Measurements from ENCODE around the gene YBEY.

The YBEY gene

DNA sequence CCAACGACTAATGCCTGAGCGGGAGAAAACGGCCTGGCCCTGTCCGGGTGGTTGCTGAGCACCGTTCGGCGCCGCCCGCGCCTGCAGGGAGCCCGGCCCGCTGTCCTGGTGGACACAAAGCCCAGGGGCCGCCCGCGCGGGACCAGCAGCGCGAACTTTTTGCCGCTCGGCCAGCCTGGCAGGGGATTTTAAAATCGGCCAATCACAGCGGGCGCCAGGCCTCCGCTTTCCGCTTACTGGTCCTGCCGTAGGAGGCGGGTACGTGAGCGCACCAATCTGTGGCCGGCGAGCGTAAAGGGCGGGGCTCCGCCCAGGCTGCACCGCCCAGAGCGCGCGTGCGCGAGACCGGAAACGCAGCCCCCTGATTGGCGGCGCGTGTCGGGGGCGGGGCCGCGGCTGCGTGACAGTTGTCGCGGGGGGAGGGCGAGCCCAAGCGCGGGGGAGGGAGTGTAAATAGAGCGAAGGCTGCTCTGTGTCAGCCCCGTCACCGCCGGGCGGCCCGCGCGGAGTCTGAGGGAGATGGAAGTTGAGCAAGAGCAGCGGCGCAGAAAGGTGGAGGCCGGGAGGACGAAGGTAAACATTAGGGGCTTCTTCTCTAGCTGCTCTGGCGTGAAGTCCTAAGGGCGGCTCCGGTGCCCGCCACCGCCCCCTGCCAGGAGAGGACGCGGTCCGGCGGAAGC is 37.7 kb downstream of the YBEY start, which contains the start of the genes C21orf58 and PCNT:
Gene C21orf58, minus strand, starts transcription at position 161 of the 680 bp plus-strand sequence. CDS start 1,132 bp downstream, outside the sequence.
Gene PCNT, plus strand, starts transcription at position 447 of the 680 bp plus-strand sequence. Its CDS starts 73 bp downstream, at position 520.
- H3K4me1 ChIP-seq (ENCODE audit: control insufficient read depth, insufficient read depth, low read depth, low read length) = peaks cover 11% of the 10 kb centered on the region
- H3K9me3 ChIP-seq (ENCODE audit: control insufficient read depth, low read length) = no peaks in the 10 kb centered on the region
- peak within 1 kb of the TSS; percentile 92 for H3K9ac ChIP-seq (ENCODE audit: low read length)
- no peak within 1 kb of the TSS for H2AK5ac ChIP-seq (ENCODE audit: low read length, severe bottlenecking)
- H2BK15ac ChIP-seq (ENCODE audit: low read depth, poor library complexity, severe bottlenecking) = peak within 1 kb of the TSS; percentile 44
- peak within 1 kb of the TSS; percentile 92 to 98 for H3K4me3 ChIP-seq (ENCODE audit: insufficient read depth in 1 of 2, low read depth in 1 of 2, low read length in 2 of 2)
- H3K4me2 ChIP-seq (ENCODE audit: low read length, poor library complexity, severe bottlenecking) = peak within 1 kb of the TSS; percentile 94
- H3K36me3 ChIP-seq (ENCODE audit: control insufficient read depth in 1 of 2, insufficient read depth in 2 of 2, low read depth in 1 of 2, low read length in 2 of 2) = peaks cover 10 to 16% of the 10 kb centered on the region in 2 experiments
- peak within 1 kb of the TSS in 1 of 2 experiments; percentile 79 for H3K23ac ChIP-seq (ENCODE audit: low read length in 2 of 2)
- H3K27ac ChIP-seq (ENCODE audit: low read length, poor library complexity, severe bottlenecking) = peak within 1 kb of the TSS; percentile 84
- peak within 1 kb of the TSS; percentile 54 for H2AFZ ChIP-seq (ENCODE audit: low read depth, low read length)
- DNase-seq = peak; percentile 97
- H4K91ac ChIP-seq (ENCODE audit: low read length) = peak within 1 kb of the TSS; percentile 64
- peak within 1 kb of the TSS; percentile 58 to 77 for H3K4ac ChIP-seq (ENCODE audit: low read depth in 1 of 2, low read length in 2 of 2)
- H2BK12ac ChIP-seq (ENCODE audit: low read length in 2 of 2) = no peak within 1 kb of the TSS
- H3K79me1 ChIP-seq (replicated peaks; ENCODE audit: low read length, poor library complexity, severe bottlenecking) = peaks cover 25% of the 10 kb centered on the region
- peak within 1 kb of the TSS; percentile 21 for H2BK120ac ChIP-seq (ENCODE audit: low read depth, low read length)
- peak within 1 kb of the TSS; percentile 22 for H2BK5ac ChIP-seq (ENCODE audit: low read depth, low read length, poor library complexity, severe bottlenecking)
- peak within 1 kb of the TSS in 1 of 2 experiments; percentile 73 for H3K14ac ChIP-seq (ENCODE audit: low read length in 2 of 2)
- WGBS = 0% methylated on average over 53 of the region's 76 CpGs
- H3K27me3 ChIP-seq (ENCODE audit: control insufficient read depth in 1 of 2, insufficient read depth in 1 of 2, low read length in 2 of 2) = no peaks in the 10 kb centered on the region
- peak within 1 kb of the TSS; percentile 83 for H4K8ac ChIP-seq (ENCODE audit: low read length)
- H3K18ac ChIP-seq (ENCODE audit: low read depth in 1 of 2, low read length in 2 of 2) = peak within 1 kb of the TSS; percentile 77 to 89

GRCh38 chr21:46324390-46325072 is 38.4 kb downstream of the YBEY start:
- under 1% methylated on average over 74 of the region's 98 CpGs for WGBS
- peak overlapping the region; percentile 44 for H2BK15ac ChIP-seq (ENCODE audit: low read depth, poor library complexity, severe bottlenecking)
- H2BK5ac ChIP-seq (ENCODE audit: low read depth, low read length, poor library complexity, severe bottlenecking) = peak overlapping the region; percentile 22
- H2BK12ac ChIP-seq (ENCODE audit: low read length in 2 of 2) = no peak overlapping the region
- peak overlapping the region; percentile 21 for H2BK120ac ChIP-seq (ENCODE audit: low read depth, low read length)
- H3K36me3 ChIP-seq (ENCODE audit: control insufficient read depth in 1 of 2, insufficient read depth in 2 of 2, low read depth in 1 of 2, low read length in 2 of 2) = peaks cover 13 to 23% of the 10 kb centered on the region in 2 experiments
- H4K8ac ChIP-seq (ENCODE audit: low read length) = peak overlapping the region; percentile 83
- peak overlapping the region; percentile 77 to 89 for H3K18ac ChIP-seq (ENCODE audit: low read depth in 1 of 2, low read length in 2 of 2)
- H4K91ac ChIP-seq (ENCODE audit: low read length) = no peak overlapping the region
- H3K79me1 ChIP-seq (replicated peaks; ENCODE audit: low read length, poor library complexity, severe bottlenecking) = peaks cover 23% of the 10 kb centered on the region
- no peak overlapping the region for H2AK5ac ChIP-seq (ENCODE audit: low read length, severe bottlenecking)
- H3K4ac ChIP-seq (ENCODE audit: low read depth in 1 of 2, low read length in 2 of 2) = peak overlapping the region; percentile 58 to 77
- H3K27me3 ChIP-seq (ENCODE audit: control insufficient read depth in 1 of 2, insufficient read depth in 1 of 2, low read length in 2 of 2) = no peaks in the 10 kb centered on the region
- peaks cover 11% of the 10 kb centered on the region for H3K4me1 ChIP-seq (ENCODE audit: control insufficient read depth, insufficient read depth, low read depth, low read length)
- H3K9me3 ChIP-seq (ENCODE audit: control insufficient read depth, low read length) = no peaks in the 10 kb centered on the region
- peak overlapping the region; percentile 49 for H3K27ac ChIP-seq (ENCODE audit: low read length, poor library complexity, severe bottlenecking)
- no peak overlapping the region for H3K14ac ChIP-seq (ENCODE audit: low read length in 2 of 2)
- peak overlapping the region; percentile 92 for H3K9ac ChIP-seq (ENCODE audit: low read length)
- peak overlapping the region; percentile 54 for H2AFZ ChIP-seq (ENCODE audit: low read depth, low read length)
- DNase-seq = peak; percentile 75
- peak overlapping the region; percentile 92 to 98 for H3K4me3 ChIP-seq (ENCODE audit: insufficient read depth in 1 of 2, low read depth in 1 of 2, low read length in 2 of 2)
- no peak overlapping the region for H3K23ac ChIP-seq (ENCODE audit: low read length in 2 of 2)
- H3K4me2 ChIP-seq (ENCODE audit: low read length, poor library complexity, severe bottlenecking) = peak overlapping the region; percentile 87

GRCh38 chr21:46325073-46325912 is 39.2 kb downstream of the YBEY start:
- Histone ChIP-seq H3K36me3 (ENCODE audit: control insufficient read depth in 1 of 2, insufficient read depth in 2 of 2, low read depth in 1 of 2, low read length in 2 of 2) (peaks cover 14 to 31% of the 10 kb centered on the region in 2 experiments), H3K4me1 (ENCODE audit: control insufficient read depth, insufficient read depth, low read depth, low read length) (peaks cover 11% of the 10 kb centered on the region), H3K4me3 (ENCODE audit: insufficient read depth in 1 of 2, low read depth in 1 of 2, low read length in 2 of 2) (peak overlapping the region; percentile 80 to 83), H3K23ac (ENCODE audit: low read length in 2 of 2) (peak overlapping the region in 1 of 2 experiments; percentile 79), H3K27me3 (ENCODE audit: control insufficient read depth in 1 of 2, insufficient read depth in 1 of 2, low read length in 2 of 2) (no peaks in the 10 kb centered on the region), H2BK15ac (ENCODE audit: low read depth, poor library complexity, severe bottlenecking) (no peak overlapping the region), H3K9me3 (ENCODE audit: control insufficient read depth, low read length) (no peaks in the 10 kb centered on the region), H2BK5ac (ENCODE audit: low read depth, low read length, poor library complexity, severe bottlenecking) (no peak overlapping the region), H3K4me2 (ENCODE audit: low read length, poor library complexity, severe bottlenecking) (peak overlapping the region; percentile 87), H3K79me1 (replicated peaks; ENCODE audit: low read length, poor library complexity, severe bottlenecking) (peaks cover 26% of the 10 kb centered on the region), H2BK12ac (ENCODE audit: low read length in 2 of 2) (no peak overlapping the region), H3K18ac (ENCODE audit: low read depth in 1 of 2, low read length in 2 of 2) (peak overlapping the region; percentile 77 to 85), H4K91ac (ENCODE audit: low read length) (peak overlapping the region; percentile 53), H4K8ac (ENCODE audit: low read length) (peak overlapping the region; percentile 61), H2AK5ac (ENCODE audit: low read length, severe bottlenecking) (no peak overlapping the region), H3K14ac (ENCODE audit: low read length in 2 of 2) (peak overlapping the region in 1 of 2 experiments; percentile 86), H2BK120ac (ENCODE audit: low read depth, low read length) (no peak overlapping the region), H3K27ac (ENCODE audit: low read length, poor library complexity, severe bottlenecking) (peak overlapping the region; percentile 49), H3K4ac (ENCODE audit: low read depth in 1 of 2, low read length in 2 of 2) (peak overlapping the region; percentile 5 to 15), H3K9ac (ENCODE audit: low read length) (peak overlapping the region; percentile 86), H2AFZ (ENCODE audit: low read depth, low read length) (peak overlapping the region; percentile 54)
- 7% methylated on average over 42 of the region's 43 CpGs for WGBS
- peak; percentile 71 for DNase-seq
